CD14-positive monocyte (primary cell): ENCODE results near the gene FAP. TPM values are rescaled to one million over a fixed set of nuclear protein-coding genes. Genes with fewer than 3 reads are reported as not detected.

ENCODE experiments used
- DNase-seq, 3 donors: peaks; one replicate each; pipeline ENCODE4 v3.0.0-alpha.2; 2011 to 2022
- H2AFZ ChIP-seq: 2 replicates; pipeline ENCODE4 v1.6.0; 2012; ENCODE audit warnings: mild to moderate bottlenecking, low read depth, low read length, inconsistent platforms; ENCODE audit not compliant: insufficient read depth, poor library complexity, severe bottlenecking
- H3K27ac ChIP-seq, 2 donors: 1 replicate in 1 of 2; 2 replicates in 1 of 2; pipeline ENCODE4 v1.5.1; 2012 to 2013; ENCODE audit warnings: low read length in 2 of 2, control low read depth in 1 of 2, inconsistent platforms in 1 of 2, low read depth in 1 of 2, mild to moderate bottlenecking in 1 of 2
- H3K27me3 ChIP-seq, 2 donors: one replicate each; pipeline versions ENCODE4 v1.6.0 to v1.6.1; 2011 to 2013; ENCODE audit warnings: low read length in 2 of 2; ENCODE audit not compliant: control insufficient read depth in 2 of 2, insufficient read depth in 2 of 2
- H3K36me3 ChIP-seq, 2 donors: replicated peaks in 1 of 2; 1 replicate in 1 of 2; 2 replicates in 1 of 2; pipeline versions ENCODE4 v1.5.1 to v1.6.1; 2012 to 2013; ENCODE audit warnings: low read length in 2 of 2, control low read depth in 1 of 2, inconsistent platforms in 1 of 2, mild to moderate bottlenecking in 1 of 2; ENCODE audit not compliant: insufficient read depth in 2 of 2, control insufficient read depth in 1 of 2
- H3K4me1 ChIP-seq, 2 donors: 1 replicate in 1 of 2; 2 replicates in 1 of 2; pipeline versions ENCODE4 v1.5.1 to v1.6.1; 2012 to 2013; ENCODE audit warnings: low read length in 2 of 2, control low read depth in 1 of 2, inconsistent platforms in 1 of 2, mild to moderate bottlenecking in 1 of 2, moderate library complexity in 1 of 2; ENCODE audit not compliant: insufficient read depth in 2 of 2, control insufficient read depth in 1 of 2
- H3K4me2 ChIP-seq: replicated peaks from 2 replicates; pipeline ENCODE3; 2012; ENCODE audit warnings: low read length, moderate library complexity, mild to moderate bottlenecking; ENCODE audit not compliant: poor library complexity, severe bottlenecking; ENCODE audit errors: extremely low read depth
- H3K4me3 ChIP-seq, 3 experiments: fragments of 200-600 bp in 1 of 3; sonication (generic) in 1 of 3; replicated peaks in 1 of 3; 1 replicate in 2 of 3; 2 replicates in 1 of 3; pipeline ENCODE4 v1.5.1; 2011 to 2013; ENCODE audit warnings: low read length in 3 of 3, mild to moderate bottlenecking in 3 of 3, control low read depth in 2 of 3, low read depth in 2 of 3, inconsistent platforms in 1 of 3, moderate library complexity in 1 of 3
- H3K79me2 ChIP-seq: 2 replicates; pipeline ENCODE4 v1.6.0; 2012; ENCODE audit warnings: mild to moderate bottlenecking, control low read depth, inconsistent platforms, low read length, moderate library complexity; ENCODE audit not compliant: insufficient read depth
- H3K9ac ChIP-seq: 2 replicates; pipeline ENCODE4 v1.6.0; 2017; ENCODE audit warnings: low read length, mild to moderate bottlenecking; ENCODE audit not compliant: insufficient read depth, poor library complexity, severe bottlenecking
- H3K9me3 ChIP-seq, 2 donors: replicated peaks in 1 of 2; 1 replicate in 1 of 2; 2 replicates in 1 of 2; pipeline versions ENCODE4 v1.5.1 to v1.6.1; 2012 to 2013; ENCODE audit warnings: low read length in 2 of 2, control low read depth in 1 of 2; ENCODE audit not compliant: control insufficient read depth in 1 of 2, insufficient read depth in 1 of 2
- H4K20me1 ChIP-seq: 2 replicates; pipeline ENCODE4 v1.6.0; 2012; ENCODE audit warnings: mild to moderate bottlenecking, low read length, control low read depth, moderate library complexity; ENCODE audit not compliant: insufficient read depth
- H3K27ac Mint-ChIP-seq, 7 donors: one replicate each; pipeline ENCODE4 v1.8.0; 2020; ENCODE audit warnings: mild to moderate bottlenecking in 7 of 7, mixed read lengths in 7 of 7, moderate library complexity in 6 of 7, inconsistent platforms in 2 of 7
- H3K27me3 Mint-ChIP-seq, 3 donors: one replicate each; pipeline ENCODE4 v1.8.0; 2021 to 2022; ENCODE audit warnings: low read depth in 3 of 3, mild to moderate bottlenecking in 3 of 3, mixed read lengths in 3 of 3, moderate library complexity in 3 of 3, inconsistent platforms in 1 of 3
- H3K36me3 Mint-ChIP-seq, 2 donors: one replicate each; pipeline ENCODE4 v1.8.0; 2020; ENCODE audit warnings: mixed read lengths in 2 of 2, inconsistent platforms in 1 of 2, mild to moderate bottlenecking in 1 of 2
- H3K4me1 Mint-ChIP-seq: one replicate; pipeline ENCODE4 v1.8.0; 2020; ENCODE audit warnings: mild to moderate bottlenecking, mixed read lengths
- H3K4me3 Mint-ChIP-seq, 2 donors: one replicate each; pipeline ENCODE4 v1.8.0; 2020; ENCODE audit warnings: mild to moderate bottlenecking in 2 of 2, mixed read lengths in 2 of 2, moderate library complexity in 1 of 2
- H3K9me3 Mint-ChIP-seq, 7 donors: one replicate each; pipeline ENCODE4 v1.8.0; 2020 to 2022; ENCODE audit warnings: mixed read lengths in 7 of 7, mild to moderate bottlenecking in 6 of 7, moderate library complexity in 6 of 7, inconsistent platforms in 2 of 7
- WGBS: methylation state at CpG from one replicate; pipeline ENCODE4 v1.1.5; 2013; ENCODE audit warnings: missing lambda C conversion rate; ENCODE audit not compliant: insufficient coverage; 5-methylcytosine and 5-hydroxymethylcytosine counted together
- intact Hi-C, 2 donors: fragments of 100-400 bp; cut with micrococcal nuclease; formaldehyde crosslinking; loops; one replicate each; pipeline versions ENCODE4 v1.15.0 to v1.15.1; 2023
- polyA plus RNA-seq, 3 donors: library from polyadenylated mRNA; depleted of rRNA in 1 of 3; unstranded in 2 of 3; stranded (reverse) in 1 of 3; fragments of 300-500 nt in 2 of 3; fragments of >200 nt in 1 of 3; fragmentation: Illumina TruSeq in 2 of 3; gene quantifications; 1 replicate in 2 of 3; 2 replicates in 1 of 3; pipeline ENCODE4 v1.2.3, GENCODE V29; 2012 to 2021
- TF ChIP-seq, protein P1 (sequence below): fragments of 200-600 bp; IDR thresholded peaks from one replicate; pipeline ENCODE4 v1.8.0; 2022; ENCODE audit warnings: antibody characterized with exemption, mild to moderate bottlenecking

Gene FAP
- polyA plus RNA-seq, 3 donors: not detected

GRCh38 chr2:162265666-162266459, 22.6 kb upstream of the FAP start:
- TF ChIP-seq, protein P1, sequence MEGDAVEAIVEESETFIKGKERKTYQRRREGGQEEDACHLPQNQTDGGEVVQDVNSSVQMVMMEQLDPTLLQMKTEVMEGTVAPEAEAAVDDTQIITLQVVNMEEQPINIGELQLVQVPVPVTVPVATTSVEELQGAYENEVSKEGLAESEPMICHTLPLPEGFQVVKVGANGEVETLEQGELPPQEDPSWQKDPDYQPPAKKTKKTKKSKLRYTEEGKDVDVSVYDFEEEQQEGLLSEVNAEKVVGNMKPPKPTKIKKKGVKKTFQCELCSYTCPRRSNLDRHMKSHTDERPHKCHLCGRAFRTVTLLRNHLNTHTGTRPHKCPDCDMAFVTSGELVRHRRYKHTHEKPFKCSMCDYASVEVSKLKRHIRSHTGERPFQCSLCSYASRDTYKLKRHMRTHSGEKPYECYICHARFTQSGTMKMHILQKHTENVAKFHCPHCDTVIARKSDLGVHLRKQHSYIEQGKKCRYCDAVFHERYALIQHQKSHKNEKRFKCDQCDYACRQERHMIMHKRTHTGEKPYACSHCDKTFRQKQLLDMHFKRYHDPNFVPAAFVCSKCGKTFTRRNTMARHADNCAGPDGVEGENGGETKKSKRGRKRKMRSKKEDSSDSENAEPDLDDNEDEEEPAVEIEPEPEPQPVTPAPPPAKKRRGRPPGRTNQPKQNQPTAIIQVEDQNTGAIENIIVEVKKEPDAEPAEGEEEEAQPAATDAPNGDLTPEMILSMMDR: no peak
- no peak for DNase-seq
- intact Hi-C loops: no loop called here
- H2AFZ ChIP-seq: no peak overlapping the region
- H3K27ac Mint-ChIP-seq: peak overlapping the region in 2 of 7 donors; percentile 0 to 31
- H3K27me3 ChIP-seq: no peaks in the 10 kb centered on the region
- WGBS: 100% methylated on average over 3 of the region's 7 CpGs
- peaks cover 11% of the 10 kb centered on the region for H3K4me1 Mint-ChIP-seq
- H3K27me3 Mint-ChIP-seq: no peaks in the 10 kb centered on the region
- no peak overlapping the region for H3K4me3 Mint-ChIP-seq
- H3K36me3 Mint-ChIP-seq: peaks cover 52 to 54% of the 10 kb centered on the region in 2 donors
- no peak overlapping the region for H3K27ac ChIP-seq
- peaks cover 10 to 16% of the 10 kb centered on the region in 2 donors for H3K4me1 ChIP-seq
- H3K4me2 ChIP-seq: no peak overlapping the region
- no peaks in the 10 kb centered on the region for H3K9me3 ChIP-seq
- no peaks in the 10 kb centered on the region for H4K20me1 ChIP-seq
- no peaks in the 10 kb centered on the region for H3K79me2 ChIP-seq
- H3K4me3 ChIP-seq: no peak overlapping the region
- H3K9ac ChIP-seq: no peak overlapping the region
- H3K9me3 Mint-ChIP-seq: peaks cover 0 to 3% (median 0%) of the 10 kb centered on the region in 7 donors
- peaks cover 43 to 64% of the 10 kb centered on the region in 2 donors for H3K36me3 ChIP-seq

DNA sequence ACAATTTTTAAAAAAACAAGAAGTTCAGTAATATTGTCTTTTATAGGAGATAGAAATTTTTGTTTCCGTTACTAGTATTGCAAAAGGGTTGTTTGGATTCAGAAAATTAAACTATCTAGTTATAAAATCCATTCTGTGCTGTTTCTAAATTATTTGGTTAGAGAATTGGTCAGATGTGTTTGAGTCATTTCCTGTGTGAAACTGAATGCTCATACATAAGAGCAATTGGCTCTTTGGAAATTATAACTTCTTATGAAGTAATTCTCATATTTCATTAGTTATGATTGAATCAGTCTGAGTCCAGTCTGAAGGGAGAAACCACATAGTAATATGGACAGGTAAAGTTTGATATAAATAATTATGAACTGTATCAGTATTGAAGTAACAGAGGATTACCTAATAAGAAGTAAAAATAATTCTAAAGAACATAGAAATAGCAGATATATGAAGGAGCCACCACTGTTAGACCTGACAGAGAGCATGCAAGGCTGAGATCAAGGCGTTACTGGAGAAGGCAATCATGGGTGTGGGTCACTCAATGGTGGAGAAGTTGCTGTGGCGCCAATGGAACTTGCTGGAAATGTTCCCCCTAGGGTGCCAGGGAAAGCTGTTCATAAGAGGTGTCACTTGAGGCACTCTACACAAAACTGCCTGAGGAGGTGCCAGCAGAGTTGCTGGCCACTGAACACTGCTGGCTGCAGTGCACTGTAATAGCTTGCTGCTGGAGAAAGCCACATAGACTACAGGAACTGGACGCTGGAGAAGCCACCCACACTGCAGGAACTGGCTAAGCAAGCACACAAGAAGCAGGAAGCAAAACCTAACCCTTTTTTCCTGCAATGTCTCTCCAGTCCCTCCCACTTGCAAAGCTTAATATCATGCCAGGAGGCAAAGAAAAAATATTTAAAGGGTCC, 18.0 kb upstream of the FAP start:
- H3K27ac ChIP-seq: peak overlapping the region; percentile 94 to 95
- no peaks in the 10 kb centered on the region for H3K79me2 ChIP-seq
- peaks cover 0 to 3% (median 0%) of the 10 kb centered on the region in 7 donors for H3K9me3 Mint-ChIP-seq
- peak overlapping the region; percentile 69 for H3K4me2 ChIP-seq
- WGBS: 39% methylated on average over 3 of the region's 4 CpGs
- peaks cover 8 to 19% of the 10 kb centered on the region in 2 donors for H3K36me3 ChIP-seq
- H3K27me3 ChIP-seq: no peaks in the 10 kb centered on the region
- no peaks in the 10 kb centered on the region for H4K20me1 ChIP-seq
- TF ChIP-seq, protein P1: no peak
- H3K36me3 Mint-ChIP-seq: peaks cover 15 to 18% of the 10 kb centered on the region in 2 donors
- peak; percentile 72 to 92 (median 86) for DNase-seq
- H3K27ac Mint-ChIP-seq: peak overlapping the region; percentile 95 to 99 (median 98)
- H2AFZ ChIP-seq: peak overlapping the region; percentile 31
- H3K4me3 ChIP-seq: peak overlapping the region in 2 of 3 experiments; percentile 6 to 59
- no peaks in the 10 kb centered on the region for H3K9me3 ChIP-seq
- peak overlapping the region; percentile 53 for H3K9ac ChIP-seq
- no peaks in the 10 kb centered on the region for H3K27me3 Mint-ChIP-seq
- H3K4me1 Mint-ChIP-seq: peaks cover 36% of the 10 kb centered on the region
- H3K4me1 ChIP-seq: peaks cover 22 to 34% of the 10 kb centered on the region in 2 donors
- peak overlapping the region; percentile 56 to 85 for H3K4me3 Mint-ChIP-seq
- intact Hi-C loops: no loop called here
